SU-DHL-6 (cell line): ENCODE data around the gene AFF3.
"Not testable (repeated sequence)": the region's sequence is repeated elsewhere in the genome, so short reads cannot be mapped to it uniquely, and the experiment has no call there.

Source experiments
- H2AFZ ChIP-seq: fragments of 200-600 bp; sonication (generic); 2 replicates; pipeline ENCODE4 v1.6.1; 2014; ENCODE audit warnings: low read depth, mild to moderate bottlenecking, moderate library complexity, mixed read lengths, antibody characterized with exemption, low read length; ENCODE audit not compliant: severe bottlenecking
- H3F3A ChIP-seq: fragments of 200-600 bp; shearing (Covaris generic); 2 replicates; pipeline ENCODE4 v1.6.0; 2016; ENCODE audit warnings: antibody characterized with exemption, mild to moderate bottlenecking; ENCODE audit not compliant: insufficient read depth
- H3K27ac ChIP-seq: fragments of 200-600 bp; sonication (generic); 2 replicates; pipeline ENCODE4 v1.5.1; 2016; ENCODE audit warnings: low read depth, mild to moderate bottlenecking, low read length, moderate library complexity, mixed read lengths
- H3K27me3 ChIP-seq: fragments of 200-600 bp; sonication (generic), shearing (Covaris generic); 2 replicates; pipeline ENCODE4 v1.6.0; 2014; ENCODE audit warnings: mild to moderate bottlenecking, low read length
- H3K36me3 ChIP-seq: fragments of 200-600 bp; sonication (generic); 2 replicates; pipeline ENCODE4 v1.6.1; 2014; ENCODE audit warnings: mild to moderate bottlenecking, low read length, mixed read lengths
- H3K4me2 ChIP-seq: fragments of 300-600, 200-600 bp; shearing (Covaris generic), sonication (generic); 2 replicates; pipeline ENCODE4 v1.6.0; 2014; ENCODE audit warnings: low read length, low read depth, mild to moderate bottlenecking; ENCODE audit not compliant: poor library complexity, severe bottlenecking
- H3K4me3 ChIP-seq: fragments of 200-600 bp; sonication (generic); 2 replicates; pipeline ENCODE4 v1.5.1; 2014; ENCODE audit warnings: antibody characterized with exemption, low read length, mild to moderate bottlenecking, mixed read lengths; ENCODE audit not compliant: insufficient read depth, poor library complexity, severe bottlenecking
- H3K79me2 ChIP-seq: fragments of 200-600 bp; sonication (generic); 2 replicates; pipeline ENCODE4 v1.6.1; 2014; ENCODE audit warnings: mild to moderate bottlenecking, low read length, moderate library complexity; ENCODE audit not compliant: insufficient read depth
- H3K9ac ChIP-seq: fragments of 200-600 bp; sonication (generic); 2 replicates; pipeline ENCODE4 v1.7.0; 2014; ENCODE audit warnings: mild to moderate bottlenecking, low read length
- H3K9me2 ChIP-seq: fragments of 200-600 bp; sonication (generic); replicated peaks from 2 replicates; pipeline ENCODE4 v1.6.1; 2014; ENCODE audit warnings: low read length; ENCODE audit not compliant: insufficient read depth
- H3K9me3 ChIP-seq: fragments of 200-600 bp; sonication (generic); 2 replicates; pipeline ENCODE4 v1.6.1; 2014; ENCODE audit warnings: low read length, mixed read lengths; ENCODE audit not compliant: insufficient read depth
- H4K20me1 ChIP-seq: fragments of 200-600 bp; sonication (generic); 2 replicates; pipeline ENCODE4 v1.6.1; 2014; ENCODE audit warnings: low read depth, mild to moderate bottlenecking, antibody characterized with exemption, low read length, moderate library complexity, mixed read lengths
- CTCF ChIP-seq: fragments of 200-600 bp; sonication (generic); IDR thresholded peaks from one replicate; pipeline ENCODE4 v1.5.1; 2017; ENCODE audit warnings: antibody characterized with exemption, mild to moderate bottlenecking, low read length, moderate library complexity; ENCODE audit not compliant: insufficient read depth, poor library complexity, severe bottlenecking
- EZH2phosphoT487 ChIP-seq: fragments of 200-600 bp; sonication (generic), shearing (Covaris generic); conservative IDR thresholded peaks from 2 replicates; pipeline ENCODE4 v1.6.1; 2018; ENCODE audit warnings: mild to moderate bottlenecking, antibody characterized with exemption, low read length, moderate library complexity, mixed read lengths

Gene AFF3

DNA sequence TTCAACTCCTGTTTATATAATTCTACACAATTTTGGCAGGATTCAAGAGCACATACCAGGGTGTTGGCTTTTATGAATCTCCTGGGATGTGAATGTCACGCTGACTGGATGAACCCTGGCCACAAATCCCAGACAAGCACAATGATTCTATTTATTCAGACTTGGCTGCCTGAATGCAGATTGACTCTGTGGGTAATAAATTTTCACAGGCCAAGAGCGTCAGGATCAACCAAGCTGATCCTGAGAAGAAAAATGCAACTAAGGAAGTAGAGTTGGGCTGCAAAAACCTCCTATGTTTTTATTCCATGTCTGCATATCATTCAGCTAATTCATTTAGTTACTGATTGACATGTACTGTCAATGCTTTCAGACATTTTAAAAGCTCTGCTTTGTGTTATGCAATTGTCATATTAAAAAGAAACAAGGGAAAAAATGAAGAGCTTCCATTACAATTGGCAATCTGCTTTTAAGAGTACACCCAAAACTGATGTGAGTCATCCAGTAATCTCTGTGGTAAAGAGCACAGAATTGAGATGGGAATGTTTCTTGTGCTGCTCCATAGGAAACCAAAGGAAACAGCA is 479.5 kb downstream of the AFF3 start:
- Histone ChIP-seq H3K4me2 (no peak overlapping the region), H3K27me3 (no peaks in the 10 kb centered on the region), H3K9me3 (no peaks in the 10 kb centered on the region), H3K79me2 (no peaks in the 10 kb centered on the region), H3F3A (no peaks in the 10 kb centered on the region), H3K9ac (no peak overlapping the region), H4K20me1 (no peaks in the 10 kb centered on the region), H3K36me3 (no peaks in the 10 kb centered on the region), H3K27ac (no peak overlapping the region), H2AFZ (no peak overlapping the region), H3K9me2 (no peaks in the 10 kb centered on the region), H3K4me3 (no peak overlapping the region)
- no peak for TF ChIP-seq CTCF
- TF ChIP-seq EZH2phosphoT487: no peak

DNA sequence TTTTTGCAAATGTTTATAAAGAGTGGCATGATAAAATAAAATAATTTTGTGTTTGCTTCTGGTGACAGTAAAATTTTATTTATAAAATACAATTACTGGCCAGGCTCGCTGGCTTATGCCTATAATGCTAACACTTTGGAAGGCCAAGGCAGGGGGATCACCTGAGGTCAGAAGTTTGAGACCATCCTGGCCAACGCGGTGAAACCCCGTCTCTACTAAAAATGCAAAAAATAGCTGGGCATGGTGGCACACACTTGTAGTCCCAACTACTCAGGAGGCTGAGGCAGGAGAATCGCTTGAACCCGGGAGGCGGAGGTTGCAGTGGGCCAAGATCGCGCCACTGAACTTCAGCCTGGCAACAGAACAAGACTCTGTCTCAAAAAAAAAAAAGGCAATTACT is 480.6 kb downstream of the AFF3 start:
- not testable (repeated sequence) for H3F3A ChIP-seq, H3K9me3 ChIP-seq, H3K27me3 ChIP-seq, H2AFZ ChIP-seq, H3K27ac ChIP-seq, H3K4me2 ChIP-seq, H4K20me1 ChIP-seq, H3K36me3 ChIP-seq, H3K79me2 ChIP-seq, H3K4me3 ChIP-seq, H3K9ac ChIP-seq, H3K9me2 ChIP-seq

GRCh38 chr2:99660616-99661406 is 481.6 kb downstream of the AFF3 start:
- H2AFZ ChIP-seq: no peak overlapping the region
- TF ChIP-seq EZH2phosphoT487 (no peak), CTCF (no peak)

GRCh38 chr2:99659874-99660273 is 482.5 kb downstream of the AFF3 start:
- Histone ChIP-seq H3K4me2 (no peak overlapping the region), H3K27me3 (no peaks in the 10 kb centered on the region), H4K20me1 (no peaks in the 10 kb centered on the region), H3K27ac (no peak overlapping the region), H3F3A (no peaks in the 10 kb centered on the region), H3K9me3 (no peaks in the 10 kb centered on the region), H3K9me2 (no peaks in the 10 kb centered on the region), H3K4me3 (no peak overlapping the region), H3K36me3 (no peaks in the 10 kb centered on the region), H2AFZ (no peak overlapping the region), H3K9ac (no peak overlapping the region), H3K79me2 (no peaks in the 10 kb centered on the region)
- TF ChIP-seq CTCF (no peak), EZH2phosphoT487 (no peak)

More at GRCh38 chr2:99660616-99661406, 481.6 kb downstream of the AFF3 start:
- H3K27me3 ChIP-seq: no peaks in the 10 kb centered on the region
- no peak overlapping the region for H3K4me2 ChIP-seq
- no peak overlapping the region for H3K9ac ChIP-seq
- no peaks in the 10 kb centered on the region for H3K79me2 ChIP-seq
- no peaks in the 10 kb centered on the region for H4K20me1 ChIP-seq
- no peaks in the 10 kb centered on the region for H3K9me3 ChIP-seq
- H3K4me3 ChIP-seq: no peak overlapping the region
- H3F3A ChIP-seq: no peaks in the 10 kb centered on the region
- H3K36me3 ChIP-seq: no peaks in the 10 kb centered on the region
- no peaks in the 10 kb centered on the region for H3K9me2 ChIP-seq
- no peak overlapping the region for H3K27ac ChIP-seq
